Breast epithelium (tissue), 3 donors: Measurements from ENCODE around the gene CD72.

ENCODE experiments used
- CTCF ChIP-seq, 3 donors: fragments of 450-650 bp; IDR thresholded peaks; one replicate each; pipeline ENCODE4 v1.5.1; 2016 to 2017; ENCODE audit warnings: antibody characterized with exemption in 3 of 3, mild to moderate bottlenecking in 3 of 3, moderate library complexity in 3 of 3
- POLR2A ChIP-seq: fragments of 450-650 bp; IDR thresholded peaks from one replicate; pipeline ENCODE4 v1.6.1; 2016; ENCODE audit warnings: antibody characterized with exemption, mild to moderate bottlenecking, moderate library complexity
- POLR2AphosphoS5 ChIP-seq, 3 donors: sonication (generic); formaldehyde crosslinking; IDR thresholded peaks; one replicate each; pipeline ENCODE4 v1.6.1; 2017; ENCODE audit warnings: antibody characterized with exemption in 3 of 3

- TF ChIP-seq CTCF (IDR thresholded peaks at IDR 0.05) (no peak), POLR2A (no peak), POLR2AphosphoS5 (IDR thresholded peaks at IDR 0.05) (no peak)
Observed at GRCh38 chr9:35615981-35616680, 2.1 kb downstream of the CD72 start.
